H9 (cell line): ENCODE results near the gene TP53. TPM values are rescaled to one million over a fixed set of nuclear protein-coding genes. Genes with fewer than 3 reads are reported as not detected.

Experiments used
- DNase-seq: peaks from one replicate; pipeline ENCODE4 v3.0.0-alpha.2; 2017
- H2AFZ ChIP-seq: one replicate; pipeline ENCODE4 v1.6.1; 2013; ENCODE audit warnings: mild to moderate bottlenecking, low read length, control low read depth, moderate library complexity
- H2AK5ac ChIP-seq: 2 replicates; pipeline ENCODE4 v1.6.1; 2013; ENCODE audit warnings: low read length, control low read depth, mixed read lengths; ENCODE audit not compliant: insufficient read length
- H2BK120ac ChIP-seq: one replicate; pipeline ENCODE4 v1.6.1; 2013; ENCODE audit warnings: low read depth, mild to moderate bottlenecking, low read length, control low read depth, inconsistent platforms; ENCODE audit not compliant: poor library complexity, severe bottlenecking
- H2BK12ac ChIP-seq: 2 replicates; pipeline ENCODE4 v1.6.1; 2013; ENCODE audit warnings: low read length, control low read depth, mixed read lengths, low read depth; ENCODE audit not compliant: insufficient read length
- H2BK15ac ChIP-seq: 2 replicates; pipeline ENCODE4 v1.6.1; 2013; ENCODE audit warnings: low read depth, low read length, control low read depth
- H2BK20ac ChIP-seq: one replicate; pipeline ENCODE4 v1.6.1; 2013; ENCODE audit warnings: low read depth, mild to moderate bottlenecking, low read length, control low read depth, inconsistent platforms; ENCODE audit not compliant: poor library complexity, severe bottlenecking
- H2BK5ac ChIP-seq: 2 replicates; pipeline ENCODE4 v1.6.1; 2013; ENCODE audit warnings: low read length, control low read depth, mixed read lengths; ENCODE audit not compliant: insufficient read length
- H3K14ac ChIP-seq: 2 replicates; pipeline ENCODE4 v1.6.1; 2013; ENCODE audit warnings: low read length, control low read depth; ENCODE audit not compliant: insufficient read depth
- H3K18ac ChIP-seq: 2 replicates; pipeline ENCODE4 v1.6.1; 2013; ENCODE audit warnings: low read depth, mild to moderate bottlenecking, mixed read lengths, low read length, control low read depth; ENCODE audit not compliant: insufficient read length
- H3K23ac ChIP-seq: 2 replicates; pipeline ENCODE4 v1.6.1; 2013; ENCODE audit warnings: low read length, control low read depth, mixed read lengths, low read depth; ENCODE audit not compliant: insufficient read length
- H3K23me2 ChIP-seq: 2 replicates; pipeline ENCODE4 v1.6.1; 2013; ENCODE audit warnings: low read depth, mild to moderate bottlenecking, mixed read lengths, low read length, control low read depth; ENCODE audit not compliant: insufficient read length, poor library complexity, severe bottlenecking
- H3K27ac ChIP-seq: 2 replicates; pipeline ENCODE4 v1.5.1; 2013; ENCODE audit warnings: low read length, control low read depth, mixed read lengths, low read depth; ENCODE audit not compliant: insufficient read length
- H3K27me3 ChIP-seq: 2 replicates; pipeline ENCODE4 v1.6.1; 2013; ENCODE audit warnings: low read length, control low read depth, inconsistent platforms; ENCODE audit not compliant: insufficient read depth
- H3K4ac ChIP-seq: 2 replicates; pipeline ENCODE4 v1.6.1; 2013; ENCODE audit warnings: low read depth, mild to moderate bottlenecking, control low read depth, inconsistent platforms, low read length, moderate library complexity
- H3K4me1 ChIP-seq: 2 replicates; pipeline ENCODE4 v1.6.1; 2013; ENCODE audit warnings: low read length, control low read depth, inconsistent platforms; ENCODE audit not compliant: insufficient read depth
- H3K4me2 ChIP-seq: 2 replicates; pipeline ENCODE4 v1.6.1; 2013; ENCODE audit warnings: low read length, control low read depth, mixed read lengths; ENCODE audit not compliant: insufficient read length, insufficient read depth
- H3K56ac ChIP-seq: 2 replicates; pipeline ENCODE4 v1.6.1; 2013; ENCODE audit warnings: low read depth, mild to moderate bottlenecking, mixed read lengths, low read length, control low read depth; ENCODE audit not compliant: insufficient read length
- H3K79me1 ChIP-seq: 2 replicates; pipeline ENCODE4 v1.6.1; 2013; ENCODE audit warnings: low read depth, mild to moderate bottlenecking, moderate library complexity, low read length, control low read depth, inconsistent platforms; ENCODE audit not compliant: insufficient read depth, poor library complexity, severe bottlenecking
- H3K79me2 ChIP-seq: 2 replicates; pipeline ENCODE4 v1.6.1; 2013; ENCODE audit warnings: low read length, control low read depth, inconsistent platforms; ENCODE audit not compliant: insufficient read depth
- H3K9ac ChIP-seq: 2 replicates; pipeline ENCODE4 v1.6.1; 2013; ENCODE audit warnings: low read length, control low read depth, mixed read lengths; ENCODE audit not compliant: insufficient read length; ENCODE audit errors: extremely low read depth
- H3K9me3 ChIP-seq: one replicate; pipeline ENCODE4 v1.6.1; 2013; ENCODE audit warnings: low read depth, low read length, inconsistent platforms; ENCODE audit not compliant: control insufficient read depth
- H3T11ph ChIP-seq: one replicate; pipeline ENCODE4 v1.6.1; 2013; ENCODE audit warnings: mild to moderate bottlenecking, low read length, control low read depth, inconsistent platforms
- H4K20me1 ChIP-seq: one replicate; pipeline ENCODE4 v1.6.1; 2013; ENCODE audit not compliant: control insufficient read depth, insufficient read length, insufficient read depth
- H4K5ac ChIP-seq: 2 replicates; pipeline ENCODE4 v1.6.1; 2013; ENCODE audit warnings: low read depth, mild to moderate bottlenecking, mixed read lengths, low read length, control low read depth; ENCODE audit not compliant: insufficient read length
- H4K8ac ChIP-seq: replicated peaks from 2 replicates; pipeline ENCODE4 v1.6.1; 2013; ENCODE audit warnings: low read length, control low read depth, mixed read lengths, low read depth; ENCODE audit not compliant: insufficient read length
- H4K91ac ChIP-seq: 2 replicates; pipeline ENCODE4 v1.6.1; 2013; ENCODE audit warnings: low read depth, mild to moderate bottlenecking, moderate library complexity, mixed read lengths, low read length, control low read depth; ENCODE audit not compliant: insufficient read length
- H3K27ac Mint-ChIP-seq, 3 experiments: 2 replicates in 2 of 3; 3 replicates in 1 of 3; pipeline ENCODE4 v1.8.0; 2020 to 2021; ENCODE audit warnings: mixed read lengths in 3 of 3, mild to moderate bottlenecking in 1 of 3, moderate library complexity in 1 of 3
- H3K27me3 Mint-ChIP-seq: 2 replicates; pipeline ENCODE4 v1.8.0; 2021; ENCODE audit warnings: low read depth, mild to moderate bottlenecking, moderate library complexity, mixed read lengths
- H3K36me3 Mint-ChIP-seq, 3 experiments: 2 replicates in 2 of 3; 3 replicates in 1 of 3; pipeline ENCODE4 v1.8.0; 2020 to 2021; ENCODE audit warnings: low read depth in 3 of 3, mixed read lengths in 3 of 3; ENCODE audit not compliant: insufficient read depth in 1 of 3
- H3K4me1 Mint-ChIP-seq, 2 experiments: 2 replicates each; pipeline ENCODE4 v1.8.0; 2020; ENCODE audit warnings: mixed read lengths in 2 of 2
- H3K4me3 Mint-ChIP-seq, 2 experiments: 2 replicates in 1 of 2; 3 replicates in 1 of 2; pipeline ENCODE4 v1.8.0; 2020 to 2021; ENCODE audit warnings: mild to moderate bottlenecking in 2 of 2, mixed read lengths in 2 of 2, moderate library complexity in 1 of 2
- H3K9me3 Mint-ChIP-seq, 2 experiments: 2 replicates in 1 of 2; 3 replicates in 1 of 2; pipeline ENCODE4 v1.8.0; 2020; ENCODE audit warnings: mild to moderate bottlenecking in 2 of 2, mixed read lengths in 2 of 2, moderate library complexity in 1 of 2
- WGBS: extraction: QIAGEN DNeasy Blood & Tissue Kit; methylation state at CpG from one replicate; pipeline ENCODE4 v1.1.7; 2013; ENCODE audit warnings: missing lambda C conversion rate, low lambda C conversion rate, mixed read lengths; ENCODE audit not compliant: insufficient read length; ENCODE audit errors: extremely low coverage; 5-methylcytosine and 5-hydroxymethylcytosine counted together
- total RNA-seq: library from RNA; stranded (reverse); gene quantifications from 2 replicates; pipeline ENCODE4 v1.2.1, GENCODE V29; 2021
- TF ChIP-seq, protein P1 (sequence below): fragments of 200-600 bp; sonication (generic); conservative IDR thresholded peaks from 3 replicates; pipeline ENCODE4 v1.8.0; 2021; ENCODE audit warnings: antibody characterized with exemption, mild to moderate bottlenecking

The TP53 gene
- total RNA-seq, 1 experiment from 2014 or later = 163 TPM

DNA sequence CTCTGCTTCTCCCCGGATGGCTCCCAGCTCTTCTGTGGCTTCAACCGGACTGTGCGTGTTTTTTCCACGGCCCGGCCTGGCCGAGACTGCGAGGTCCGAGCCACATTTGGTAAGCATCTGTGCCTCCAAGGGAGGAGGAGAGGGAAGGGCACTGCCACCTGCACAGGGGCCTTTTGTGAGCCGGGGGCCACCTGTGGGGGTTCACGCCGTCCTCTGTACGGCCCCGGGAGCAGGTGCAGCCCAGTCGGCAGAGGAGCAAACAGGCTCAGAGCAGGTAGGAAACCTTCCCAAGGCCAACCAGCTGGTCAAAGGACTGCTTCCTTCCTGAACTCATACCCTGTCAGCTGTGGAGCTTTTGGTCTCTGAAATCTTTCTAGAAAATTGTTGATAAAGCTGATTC lies 14.4 kb upstream of the TP53 start:
- H4K5ac ChIP-seq = no peak overlapping the region
- H3K56ac ChIP-seq = no peak overlapping the region
- no peak overlapping the region for H4K91ac ChIP-seq
- H2BK15ac ChIP-seq = no peak overlapping the region
- H3K23me2 ChIP-seq = peaks cover 18% of the 10 kb centered on the region
- TF ChIP-seq, protein P1, sequence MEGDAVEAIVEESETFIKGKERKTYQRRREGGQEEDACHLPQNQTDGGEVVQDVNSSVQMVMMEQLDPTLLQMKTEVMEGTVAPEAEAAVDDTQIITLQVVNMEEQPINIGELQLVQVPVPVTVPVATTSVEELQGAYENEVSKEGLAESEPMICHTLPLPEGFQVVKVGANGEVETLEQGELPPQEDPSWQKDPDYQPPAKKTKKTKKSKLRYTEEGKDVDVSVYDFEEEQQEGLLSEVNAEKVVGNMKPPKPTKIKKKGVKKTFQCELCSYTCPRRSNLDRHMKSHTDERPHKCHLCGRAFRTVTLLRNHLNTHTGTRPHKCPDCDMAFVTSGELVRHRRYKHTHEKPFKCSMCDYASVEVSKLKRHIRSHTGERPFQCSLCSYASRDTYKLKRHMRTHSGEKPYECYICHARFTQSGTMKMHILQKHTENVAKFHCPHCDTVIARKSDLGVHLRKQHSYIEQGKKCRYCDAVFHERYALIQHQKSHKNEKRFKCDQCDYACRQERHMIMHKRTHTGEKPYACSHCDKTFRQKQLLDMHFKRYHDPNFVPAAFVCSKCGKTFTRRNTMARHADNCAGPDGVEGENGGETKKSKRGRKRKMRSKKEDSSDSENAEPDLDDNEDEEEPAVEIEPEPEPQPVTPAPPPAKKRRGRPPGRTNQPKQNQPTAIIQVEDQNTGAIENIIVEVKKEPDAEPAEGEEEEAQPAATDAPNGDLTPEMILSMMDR = no peak
- H3K27me3 Mint-ChIP-seq = peaks cover 20% of the 10 kb centered on the region
- H3K18ac ChIP-seq = no peak overlapping the region
- H3K27me3 ChIP-seq = no peaks in the 10 kb centered on the region; the same call in 1 of the 2 replicates
- no peak overlapping the region for H3K27ac ChIP-seq
- H3K23ac ChIP-seq = no peak overlapping the region
- WGBS = no CpG with 5 or more reads among the region's 14 CpGs
- no peak overlapping the region for H2AFZ ChIP-seq
- no peak overlapping the region for H2AK5ac ChIP-seq
- H3K4ac ChIP-seq = no peak overlapping the region
- no peak overlapping the region for H3K14ac ChIP-seq
- H3K79me2 ChIP-seq = no peaks in the 10 kb centered on the region
- H3K27ac Mint-ChIP-seq = no peak overlapping the region
- no peak overlapping the region for H2BK5ac ChIP-seq
- H3K36me3 Mint-ChIP-seq = peaks cover 5 to 20% (median 17%) of the 10 kb centered on the region in 3 experiments; a peak in 6 of 7 replicates
- no peak overlapping the region for H2BK20ac ChIP-seq
- no peak overlapping the region for H2BK12ac ChIP-seq
- H2BK120ac ChIP-seq = no peak overlapping the region
- H3K9me3 ChIP-seq = no peaks in the 10 kb centered on the region
- H3K4me3 Mint-ChIP-seq = no peak overlapping the region
- H4K8ac ChIP-seq = no peak overlapping the region
- peaks cover 29 to 31% of the 10 kb centered on the region in 2 experiments for H3K4me1 Mint-ChIP-seq
- H4K20me1 ChIP-seq = no peaks in the 10 kb centered on the region
- no peak overlapping the region for H3K4me2 ChIP-seq
- H3K79me1 ChIP-seq = no peaks in the 10 kb centered on the region
- DNase-seq = no peak
- no peak overlapping the region for H3K9ac ChIP-seq
- H3K4me1 ChIP-seq = no peaks in the 10 kb centered on the region; the same call in 1 of the 2 replicates
- H3T11ph ChIP-seq = no peak overlapping the region
- H3K9me3 Mint-ChIP-seq = no peaks in the 10 kb centered on the region
